Activated CD4-positive, alpha-beta T cell treated with anti-CD3 and anti-CD28 coated beads, Interleukin-2, Interleukin-6, amounts not matched to agents 100 ng/mL and 50 ng/mL, durations not matched to agents 16 hours and 8 hours (primary cell): ENCODE data around the gene ACAA2.
A peak's percentile ranks its signal among the peaks of the same experiment; 100 is the strongest.
"Not testable (repeated sequence)": the region's sequence is repeated elsewhere in the genome, so short reads cannot be mapped to it uniquely, and the experiment has no call there.

Experiments used
- DNase-seq: peaks from one replicate; pipeline ENCODE4 v3.0.0-alpha.2; 2020

Gene ACAA2

GRCh38 chr18:49808553-49809191 lies 4.7 kb downstream of the ACAA2 start:
- DNase-seq = not testable (repeated sequence)

DNA sequence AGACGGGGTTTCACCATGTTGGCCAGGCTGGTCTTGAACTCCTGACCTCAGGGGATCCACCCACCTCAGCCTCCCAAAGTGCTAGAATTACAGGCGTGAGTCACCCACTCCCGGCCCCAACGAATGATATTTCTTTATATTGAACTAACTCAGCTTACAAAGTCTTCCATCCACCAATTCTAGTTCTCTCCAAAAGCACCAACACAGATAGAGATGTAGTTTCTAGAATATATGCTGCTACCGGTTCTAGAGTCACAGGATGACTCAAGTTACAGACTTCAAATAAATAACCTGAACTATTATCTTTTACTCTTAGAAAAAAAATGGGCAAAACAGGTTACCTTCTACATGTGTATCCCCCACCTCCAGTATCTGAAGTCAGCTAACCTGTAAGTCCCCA lies 9.2 kb downstream of the ACAA2 start:
- DNase-seq = no peak

DNA sequence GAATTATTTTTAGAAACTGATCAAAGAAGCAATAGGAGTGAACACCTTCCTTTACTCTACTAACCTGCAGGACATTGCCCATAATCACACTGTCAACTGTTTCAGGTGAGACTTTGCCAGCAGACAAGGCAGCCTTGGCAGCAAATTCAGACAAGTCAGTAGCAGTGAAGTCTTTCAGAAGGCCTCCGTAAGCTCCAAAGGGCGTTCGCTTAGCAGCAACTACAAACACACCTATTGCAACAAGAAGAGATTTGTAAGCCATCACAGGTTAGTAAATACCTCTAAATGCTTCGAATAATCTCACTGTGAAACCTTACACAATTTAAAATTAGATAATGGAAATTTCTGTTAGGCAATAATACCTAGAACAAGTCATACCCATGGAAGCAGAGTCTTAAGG lies 10.7 kb downstream of the ACAA2 start:
- no peak for DNase-seq

DNA sequence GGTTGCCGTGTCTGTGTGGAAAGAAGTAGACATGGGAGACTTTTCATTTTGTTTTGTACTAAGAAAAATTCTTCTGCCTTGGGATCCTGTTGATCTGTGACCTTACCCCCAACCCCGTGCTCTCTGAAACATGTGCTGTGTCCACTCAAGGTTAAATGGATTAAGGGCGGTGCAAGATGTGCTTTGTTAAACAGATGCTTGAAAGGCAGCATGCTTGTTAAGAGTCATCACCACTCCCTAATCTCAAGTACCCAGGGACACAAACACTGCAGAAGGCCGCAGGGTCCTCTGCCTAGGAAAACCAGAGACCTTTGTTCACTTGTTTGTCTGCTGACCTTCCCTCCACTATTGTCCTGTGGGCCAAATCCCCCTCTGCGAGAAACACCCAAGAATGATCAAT lies 12.8 kb downstream of the ACAA2 start:
- DNase-seq = not testable (repeated sequence)

DNA sequence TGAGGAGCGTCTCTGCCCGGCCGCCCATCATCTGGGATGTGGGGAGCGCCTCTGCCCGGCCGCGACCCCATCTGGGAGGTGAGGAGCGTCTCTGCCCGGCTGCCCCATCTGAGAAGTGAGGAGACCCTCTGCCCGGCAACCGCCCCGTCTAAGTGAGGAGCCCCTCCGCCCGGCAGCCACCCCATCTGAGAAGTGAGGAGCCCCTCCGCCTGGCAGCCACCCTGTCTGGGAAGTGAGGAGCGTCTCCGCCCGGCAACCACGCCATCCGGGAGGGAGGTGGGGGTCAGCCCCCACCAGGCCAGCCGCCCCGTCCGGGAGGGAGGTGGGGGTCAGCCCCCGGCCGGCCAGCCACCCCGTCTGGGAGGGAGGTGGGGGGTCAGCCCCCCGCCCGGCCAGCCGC lies 13.5 kb downstream of the ACAA2 start:
- DNase-seq = not testable (repeated sequence)

- no peak for DNase-seq
Measured at GRCh38 chr18:49798001-49798400, 15.3 kb downstream of the ACAA2 start.

DNA sequence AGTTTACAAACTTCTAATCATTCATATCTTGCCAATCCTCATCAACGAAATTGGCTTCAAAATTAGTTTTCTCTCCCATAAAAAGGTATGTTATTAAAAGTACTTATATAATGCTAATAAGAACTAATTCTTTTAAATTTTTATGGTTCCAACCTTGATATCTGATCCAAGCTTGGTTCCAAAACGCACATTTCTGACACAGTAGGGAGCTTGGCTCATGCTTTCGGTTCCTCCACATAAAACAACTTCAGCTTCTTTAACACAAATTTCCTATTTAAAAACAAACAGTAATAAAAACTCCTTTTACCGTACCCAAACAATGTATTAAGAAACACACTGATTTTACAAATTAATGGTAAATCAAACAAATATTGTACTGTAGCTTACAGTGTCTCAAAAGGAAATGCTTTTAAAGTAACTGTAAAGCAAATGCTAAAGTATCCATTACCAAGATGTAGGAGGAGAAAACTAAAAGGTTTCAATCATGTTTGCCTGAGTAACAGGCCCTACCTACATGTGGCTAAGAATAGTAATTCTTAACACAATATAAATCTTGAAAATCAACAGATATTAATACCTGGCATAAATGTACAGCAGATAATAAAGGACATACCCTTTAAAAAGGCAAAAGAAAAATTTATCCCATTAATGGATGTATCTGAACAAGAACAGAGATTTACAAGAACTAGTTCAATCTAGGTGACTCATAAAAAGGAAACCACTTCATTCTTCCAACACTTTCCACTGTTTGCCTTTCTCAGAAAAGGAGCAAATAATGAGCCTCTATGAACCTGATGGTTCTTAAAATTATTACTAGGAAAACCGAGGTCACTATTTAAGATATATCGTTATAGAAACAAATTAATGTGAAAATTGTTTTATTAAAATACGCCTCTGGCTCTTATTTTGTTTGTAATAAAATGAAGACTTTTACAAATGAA lies 17.5 kb downstream of the ACAA2 start:
- no peak for DNase-seq

DNA sequence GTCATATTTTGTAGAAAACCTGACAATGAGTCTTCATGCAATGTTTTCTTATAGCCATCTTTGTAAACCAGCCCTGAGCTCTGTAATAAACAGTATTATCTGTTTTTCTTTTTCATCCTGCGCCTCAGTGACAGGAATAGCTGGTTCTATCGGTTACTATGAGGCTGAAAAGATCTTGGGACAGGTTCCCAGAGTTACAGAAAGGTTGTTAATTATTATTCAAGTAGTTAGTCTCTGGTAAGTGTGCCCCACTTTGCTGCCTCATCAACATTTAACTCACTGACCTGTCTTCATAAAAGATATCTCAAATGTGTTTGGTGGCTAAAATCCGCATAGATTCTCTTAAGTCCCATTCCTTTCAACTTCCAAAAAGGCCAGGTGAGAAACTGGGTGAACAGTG lies 18.6 kb downstream of the ACAA2 start:
- no peak for DNase-seq

- DNase-seq = not testable (repeated sequence)
Measured at GRCh38 chr18:49789560-49790134, 23.7 kb downstream of the ACAA2 start.

DNA sequence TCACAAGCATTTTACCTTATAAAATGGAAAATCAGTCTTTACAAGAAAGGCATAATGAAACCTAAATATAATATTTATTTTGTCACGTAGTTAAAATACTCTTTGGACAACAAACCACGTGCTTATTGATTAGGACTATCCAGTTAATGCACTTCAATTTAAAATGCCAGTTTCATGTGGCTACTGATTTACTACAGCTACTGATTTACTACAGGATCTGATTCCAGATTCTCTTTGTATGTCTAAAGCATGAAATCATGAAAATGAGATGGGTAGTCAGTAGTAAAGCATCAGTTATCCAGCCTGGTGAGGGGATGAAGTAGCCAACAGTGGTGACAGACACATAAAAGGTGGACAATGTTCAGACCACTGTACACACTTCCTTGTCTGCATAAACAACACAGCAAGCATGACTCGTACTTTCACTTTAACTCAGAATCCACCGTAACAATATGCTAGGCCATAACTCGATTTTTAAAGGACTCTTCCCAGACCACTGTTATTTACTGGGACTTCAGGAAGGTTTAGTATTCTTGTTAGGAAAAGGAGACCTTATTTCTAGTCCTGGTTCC lies 24.9 kb downstream of the ACAA2 start:
- DNase-seq = peak; percentile 54

GRCh38 chr18:49786019-49786720 lies 27.2 kb downstream of the ACAA2 start:
- DNase-seq = no peak

GRCh38 chr18:49784427-49785185 lies 28.7 kb downstream of the ACAA2 start:
- DNase-seq = no peak

- DNase-seq = not testable (repeated sequence)
Measured at GRCh38 chr18:49783631-49784030, 29.7 kb downstream of the ACAA2 start.

DNA sequence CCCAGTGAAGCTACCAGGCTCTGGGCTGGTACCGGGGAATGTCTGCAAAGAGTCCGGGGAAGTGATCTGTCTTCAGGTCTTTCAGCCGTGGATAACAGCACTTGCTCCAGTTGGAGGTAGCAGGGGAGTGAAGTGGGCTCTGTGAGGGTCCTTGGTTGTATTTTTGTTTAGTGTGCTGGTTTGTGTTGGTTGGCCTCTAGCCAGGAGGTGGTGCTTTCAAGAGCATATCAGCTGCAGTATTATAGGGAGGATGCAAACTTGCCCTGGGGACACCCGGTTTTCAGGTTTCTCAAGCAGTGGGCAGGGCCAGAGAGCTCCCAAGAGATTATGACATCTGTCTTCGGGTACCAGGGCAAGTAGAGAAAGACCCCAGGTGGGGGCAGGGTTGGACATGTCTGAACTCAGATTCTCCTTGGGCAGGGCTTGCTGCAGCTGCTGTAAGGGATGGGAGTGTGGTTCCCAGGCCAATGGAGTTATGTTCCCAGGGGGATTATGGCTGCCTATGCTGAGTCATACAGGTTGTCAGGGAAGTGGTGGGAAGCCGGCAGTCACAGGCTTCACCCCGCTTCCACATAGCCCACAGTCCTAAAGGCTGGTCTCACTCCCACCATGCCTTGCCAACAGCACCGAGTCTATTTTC lies 34.4 kb downstream of the ACAA2 start:
- no peak for DNase-seq

GRCh38 chr18:49769047-49769728 lies 44.1 kb downstream of the ACAA2 start:
- no peak for DNase-seq

- no peak for DNase-seq
Measured at GRCh38 chr18:49768051-49768391, 45.3 kb downstream of the ACAA2 start.

- DNase-seq = no peak
Measured at GRCh38 chr18:49767111-49768050, 46.0 kb downstream of the ACAA2 start.

GRCh38 chr18:49766646-49767045 lies 46.7 kb downstream of the ACAA2 start:
- no peak for DNase-seq

DNA sequence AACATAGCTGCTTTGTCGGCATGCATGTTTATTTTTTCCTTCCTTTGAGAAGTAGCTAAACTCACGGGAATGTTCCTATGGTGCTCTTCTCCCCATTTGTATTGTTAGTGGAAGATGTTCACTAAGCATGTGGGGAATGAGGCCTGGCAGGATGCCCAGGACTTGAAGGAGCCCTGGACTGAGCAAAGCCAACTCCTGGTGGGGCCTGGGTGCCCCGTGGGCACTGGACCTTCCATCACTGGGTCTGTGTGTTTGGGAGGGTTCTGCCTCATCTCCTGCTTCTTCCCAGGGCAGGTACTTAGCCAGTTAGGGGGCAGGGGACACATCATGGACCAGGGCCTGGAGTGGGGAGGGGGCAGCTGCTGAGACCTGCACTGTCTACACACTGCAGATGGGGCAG lies 49.3 kb downstream of the ACAA2 start:
- no peak for DNase-seq

- no peak for DNase-seq
Measured at GRCh38 chr18:49763590-49763989, 49.7 kb downstream of the ACAA2 start.
